Fibroblast of skin of back (primary cell): ENCODE results near the gene ST6GALNAC5. TPM values are rescaled to one million over a fixed set of nuclear protein-coding genes. Genes with fewer than 3 reads are reported as not detected.
"Not testable (repeated sequence)": the region's sequence is repeated elsewhere in the genome, so short reads cannot be mapped to it uniquely, and the experiment has no call there.

Experiments
- DNase-seq: peaks from one replicate; pipeline ENCODE4 v3.0.0-alpha.2; 2013
- polyA plus RNA-seq, 2 experiments: library from polyadenylated mRNA; unstranded; fragments of 120-200 nt; gene quantifications; one replicate each; pipeline ENCODE4 v1.2.1, GENCODE V29; 2013; ENCODE audit not compliant: insufficient read length in 2 of 2

ST6GALNAC5 gene
- polyA plus RNA-seq (2013, experiment 1 of 2; ENCODE audit: insufficient read length): 3.0 TPM
- polyA plus RNA-seq (2013, experiment 2 of 2; ENCODE audit: insufficient read length): 5.7 TPM

- DNase-seq: peak; percentile 57
These were observed at the start of gene ST6GALNAC5 for GRCh38 chr1:76867342-76868130. Gene ST6GALNAC5 (plus strand): TSS chr1:76867480.

GRCh38 chr1:76820028-76820427 lies 47.3 kb upstream of the ST6GALNAC5 start:
- DNase-seq: no peak

- not testable (repeated sequence) for DNase-seq
These were observed 44.3 kb upstream of the ST6GALNAC5 start for GRCh38 chr1:76822961-76823360.

- DNase-seq: no peak
These were observed 43.2 kb upstream of the ST6GALNAC5 start for GRCh38 chr1:76824106-76824505.

- DNase-seq: peak; percentile 82
These were observed 41.0 kb upstream of the ST6GALNAC5 start for GRCh38 chr1:76826072-76826845.

GRCh38 chr1:76827066-76827465 lies 40.2 kb upstream of the ST6GALNAC5 start:
- peak; percentile 5 for DNase-seq

- peak; percentile 13 for DNase-seq
These were observed 36.9 kb upstream of the ST6GALNAC5 start for GRCh38 chr1:76830373-76830772.

GRCh38 chr1:76832521-76832920 lies 34.8 kb upstream of the ST6GALNAC5 start:
- DNase-seq: no peak

GRCh38 chr1:76833151-76833550 lies 34.1 kb upstream of the ST6GALNAC5 start:
- no peak for DNase-seq

GRCh38 chr1:76833856-76834255 lies 33.4 kb upstream of the ST6GALNAC5 start:
- DNase-seq: no peak

GRCh38 chr1:76835203-76835602 lies 32.1 kb upstream of the ST6GALNAC5 start:
- peak; percentile 38 for DNase-seq

GRCh38 chr1:76840278-76840677 lies 27.0 kb upstream of the ST6GALNAC5 start:
- DNase-seq: no peak

GRCh38 chr1:76841460-76841859 lies 25.8 kb upstream of the ST6GALNAC5 start:
- no peak for DNase-seq

GRCh38 chr1:76843821-76844464 lies 23.3 kb upstream of the ST6GALNAC5 start:
- DNase-seq: no peak

- DNase-seq: no peak
These were observed 13.0 kb upstream of the ST6GALNAC5 start for GRCh38 chr1:76854255-76854654.

GRCh38 chr1:76856104-76856503 lies 11.2 kb upstream of the ST6GALNAC5 start:
- DNase-seq: no peak

- no peak for DNase-seq
These were observed 10.1 kb upstream of the ST6GALNAC5 start for GRCh38 chr1:76857138-76857537.

GRCh38 chr1:76857973-76858372 lies 9.3 kb upstream of the ST6GALNAC5 start:
- no peak for DNase-seq

- no peak for DNase-seq
These were observed 6.1 kb upstream of the ST6GALNAC5 start for GRCh38 chr1:76861149-76861548.

- DNase-seq: peak; percentile 80
These were observed 4.8 kb upstream of the ST6GALNAC5 start for GRCh38 chr1:76862447-76862846.

- DNase-seq: peak; percentile 59
These were observed 2.9 kb upstream of the ST6GALNAC5 start for GRCh38 chr1:76864383-76864782.

GRCh38 chr1:76865696-76866286 lies 1.5 kb upstream of the ST6GALNAC5 start:
- DNase-seq: no peak

- no peak for DNase-seq
These were observed 714 bp upstream of the ST6GALNAC5 start for GRCh38 chr1:76866566-76866965.
